ENCODE measurements around the gene DIAPH1. TPM values are rescaled to one million over a fixed set of nuclear protein-coding genes. Genes with fewer than 3 reads are reported as not detected.
A peak's percentile ranks its signal among the peaks of the same experiment; 100 is the strongest.
"Not testable (repeated sequence)": the region's sequence is repeated elsewhere in the genome, so short reads cannot be mapped to it uniquely, and the experiment has no call there.

The DIAPH1 gene
- polyA plus RNA-seq, 1 donor, result 22.7 TPM

DNA sequence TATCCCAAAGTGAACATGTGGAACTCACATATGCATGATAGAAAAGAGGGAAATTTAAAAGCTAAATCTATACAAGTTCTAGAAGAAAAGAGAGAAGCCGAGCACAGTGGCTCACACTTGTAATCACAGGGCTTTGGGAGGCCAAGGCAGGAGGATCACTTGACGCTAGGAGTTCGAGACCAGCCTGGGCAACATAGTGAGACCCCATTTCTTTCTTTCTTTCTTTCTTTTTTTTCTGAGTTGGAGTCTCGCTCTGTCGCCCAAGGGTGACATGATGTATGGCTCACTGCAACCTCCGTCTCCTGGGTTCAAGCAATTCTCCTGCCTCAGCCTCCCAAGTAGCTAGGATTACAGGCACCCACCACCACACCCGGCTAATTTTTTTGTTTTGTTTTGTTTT lies 8.9 kb downstream of the DIAPH1 start:
- not testable (repeated sequence) for DNase-seq

DNA sequence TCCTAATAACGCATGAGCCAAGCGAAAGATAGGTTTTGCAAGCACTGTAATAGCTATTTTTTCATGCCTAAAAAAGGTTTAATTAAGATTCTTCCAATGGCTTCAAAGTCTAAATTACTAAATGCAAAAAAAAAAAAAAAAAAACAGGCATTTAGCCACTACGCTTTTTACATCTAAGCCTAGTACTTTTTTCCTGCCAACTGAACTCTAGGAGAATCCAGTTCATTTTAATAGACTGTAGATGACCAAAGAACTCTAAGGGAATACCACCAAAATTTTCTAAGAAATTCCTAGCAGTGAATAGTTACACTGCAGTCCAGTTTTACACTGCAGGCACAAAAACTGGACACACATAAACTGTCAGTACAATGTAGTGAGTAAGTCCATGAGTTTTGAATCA lies 9.8 kb downstream of the DIAPH1 start:
- DNase-seq, result no peak

DNA sequence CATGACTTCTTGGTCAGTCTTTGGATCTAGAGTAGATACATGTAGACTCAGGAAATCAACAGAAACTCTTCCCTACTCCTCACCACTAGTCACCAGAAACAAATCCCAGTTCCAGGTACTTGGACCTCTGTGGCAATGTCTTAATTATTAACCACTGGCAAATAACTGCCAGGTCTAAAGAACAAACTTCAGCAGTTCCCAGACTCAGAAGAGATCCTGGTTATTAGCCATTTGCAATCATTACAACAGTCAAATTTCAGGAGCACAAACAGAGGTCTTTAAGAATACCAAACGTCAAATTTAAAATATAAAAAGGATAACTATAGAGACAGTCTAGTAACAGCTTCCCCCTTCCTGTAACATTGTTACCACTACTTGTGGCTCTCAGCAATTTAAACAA lies 10.2 kb downstream of the DIAPH1 start:
- no peak for DNase-seq

DNA sequence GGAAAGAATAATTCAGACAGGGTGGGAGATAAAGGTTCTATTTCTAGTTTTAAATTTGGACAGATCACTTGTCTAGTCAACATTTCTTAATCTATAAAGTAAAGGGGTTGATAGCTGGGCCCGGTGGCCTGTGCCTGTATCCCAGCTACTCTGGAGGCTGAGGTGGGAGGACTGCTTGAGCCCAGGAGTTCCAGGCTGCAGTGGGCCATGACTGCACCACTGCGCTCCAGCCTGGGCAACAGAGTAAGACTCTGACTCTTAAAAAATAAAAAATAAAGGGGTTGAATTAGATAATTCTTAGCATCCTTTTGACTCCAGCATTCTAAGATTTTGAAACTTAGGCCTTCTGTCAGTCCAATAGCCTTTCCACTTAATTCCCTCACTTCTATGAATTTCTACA lies 10.8 kb downstream of the DIAPH1 start:
- no peak for DNase-seq

DNA sequence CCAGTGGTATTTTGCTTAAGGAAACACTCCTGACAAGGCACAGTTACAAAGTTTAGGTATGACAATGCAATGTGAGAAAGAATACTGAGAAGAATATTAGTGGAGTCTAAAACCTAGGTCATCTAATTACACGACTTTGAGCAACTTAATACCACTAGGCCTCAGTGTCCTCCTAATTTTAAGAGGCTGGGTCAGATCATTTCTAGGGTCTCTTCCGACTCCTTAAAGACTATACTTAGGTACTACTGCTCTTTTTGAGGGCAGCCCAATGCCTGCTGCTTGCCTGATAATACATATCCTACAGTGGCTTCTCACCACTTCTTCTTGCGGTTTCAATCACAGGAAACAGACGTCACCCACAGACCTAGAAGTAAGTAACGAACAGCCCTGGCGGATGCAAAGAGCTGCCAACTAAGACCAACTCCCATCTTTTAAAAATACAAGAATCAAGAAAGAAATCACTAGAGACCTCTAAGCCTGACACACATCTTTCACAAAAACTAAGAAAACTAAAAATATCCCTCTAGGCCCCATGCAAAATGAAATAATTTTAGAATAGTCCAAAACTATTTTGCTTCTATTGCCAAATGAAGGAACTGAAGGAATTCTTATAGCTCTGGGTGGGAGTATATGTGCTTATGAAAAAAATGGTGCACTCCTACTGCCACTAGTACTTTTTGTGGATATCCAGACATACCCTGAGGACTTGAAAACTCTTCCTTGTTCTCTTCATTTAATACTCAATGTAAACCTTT lies 13.1 kb downstream of the DIAPH1 start:
- no peak for DNase-seq

DNA sequence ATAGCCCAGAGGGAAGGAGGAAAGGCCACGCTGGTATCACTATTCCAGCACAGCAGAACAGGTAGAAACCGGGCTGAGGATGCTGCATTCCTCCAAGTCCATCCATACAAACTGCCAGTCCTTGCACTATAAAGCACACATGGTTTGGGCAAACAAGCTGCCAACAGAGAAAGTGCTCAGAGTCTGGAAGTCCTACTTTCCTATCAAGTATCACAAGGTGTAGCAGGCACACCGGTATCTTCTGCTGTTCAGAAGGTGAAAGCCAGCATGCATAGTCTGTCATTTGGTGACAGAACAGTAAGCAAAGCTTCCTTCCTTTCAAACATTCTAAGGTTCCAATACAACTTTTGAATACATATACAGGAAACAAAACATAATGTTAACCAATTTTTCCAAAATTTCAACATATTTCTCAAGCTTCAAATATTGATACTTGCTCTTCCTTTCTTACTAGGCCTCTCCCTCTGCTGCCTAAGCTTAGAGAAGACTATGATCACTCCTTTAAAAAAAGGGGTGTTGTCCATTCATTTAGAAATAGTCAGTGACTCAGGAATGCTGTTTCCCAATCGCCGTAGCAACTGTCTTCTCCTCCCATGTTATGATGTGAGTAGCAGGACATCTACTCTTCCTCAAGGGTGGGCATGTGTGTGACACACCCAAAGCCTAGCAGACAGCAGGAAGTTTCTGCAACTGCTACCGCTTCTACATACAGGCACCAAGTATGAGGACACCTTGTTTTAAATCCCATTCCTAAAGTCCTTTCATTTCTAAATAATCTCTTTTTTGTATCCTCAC lies 14.7 kb downstream of the DIAPH1 start:
- peak; percentile 42 for DNase-seq

DNA sequence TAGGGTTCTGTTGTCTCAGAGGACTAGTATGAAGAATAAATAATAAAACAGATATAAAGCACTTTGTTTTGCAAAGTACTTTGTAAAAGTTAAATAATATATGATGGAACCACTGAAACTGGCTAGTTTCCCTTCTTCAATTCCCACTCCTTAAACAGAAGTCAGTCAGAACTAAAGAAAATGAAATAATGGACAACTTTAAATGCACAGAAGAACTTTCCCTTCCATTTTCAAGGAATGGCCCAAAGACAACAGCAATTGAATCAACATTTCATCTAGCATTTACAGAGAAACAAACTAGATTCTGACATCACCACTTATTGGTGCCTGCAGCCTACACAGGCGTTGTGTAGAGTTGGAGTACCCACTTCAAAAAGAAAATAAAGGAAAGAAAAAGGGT lies 16.2 kb downstream of the DIAPH1 start:
- no peak for DNase-seq

DNA sequence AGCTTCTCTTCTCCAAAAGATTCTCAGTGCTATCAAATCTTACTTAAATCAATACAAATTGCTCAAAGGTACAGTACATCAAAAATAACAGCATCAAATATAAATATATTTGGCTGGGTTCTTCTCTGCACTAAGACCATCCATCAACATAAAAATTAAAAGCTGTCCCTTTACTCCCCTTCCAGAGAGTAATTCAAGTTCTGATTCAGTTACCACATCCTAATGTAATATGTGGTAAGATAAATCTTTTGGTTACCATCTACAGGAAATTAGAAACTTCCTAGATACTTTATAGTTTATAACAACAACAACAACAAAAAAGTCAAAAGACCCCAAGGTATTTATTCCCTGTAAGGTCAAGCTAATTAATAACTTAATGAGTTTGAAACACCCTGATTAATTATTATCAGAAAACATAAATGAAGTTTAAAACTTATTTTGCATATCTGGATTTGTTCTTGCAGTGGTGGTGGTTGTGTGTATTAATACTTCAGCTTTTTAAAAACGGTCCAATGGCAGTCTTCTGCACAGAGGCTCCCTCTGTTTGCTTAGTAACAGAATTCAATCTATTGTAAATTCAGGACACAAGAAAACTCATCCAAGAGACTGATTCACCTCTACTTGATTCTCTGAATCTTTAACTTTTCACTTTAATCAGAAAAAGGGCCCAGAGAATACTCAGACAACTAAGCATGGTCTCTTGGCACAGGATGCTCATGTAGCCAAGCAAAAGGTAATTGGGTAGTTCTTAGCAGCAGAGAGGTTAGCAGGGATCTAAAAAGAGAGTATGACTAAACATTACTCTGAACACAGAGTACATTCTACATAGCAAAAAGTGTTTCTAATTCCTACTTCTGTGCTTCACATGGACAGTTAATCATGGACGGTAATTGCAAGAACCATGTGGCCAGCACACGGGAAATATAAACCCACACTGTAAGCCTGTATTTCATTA lies 20.1 kb downstream of the DIAPH1 start:
- no peak for DNase-seq

DNA sequence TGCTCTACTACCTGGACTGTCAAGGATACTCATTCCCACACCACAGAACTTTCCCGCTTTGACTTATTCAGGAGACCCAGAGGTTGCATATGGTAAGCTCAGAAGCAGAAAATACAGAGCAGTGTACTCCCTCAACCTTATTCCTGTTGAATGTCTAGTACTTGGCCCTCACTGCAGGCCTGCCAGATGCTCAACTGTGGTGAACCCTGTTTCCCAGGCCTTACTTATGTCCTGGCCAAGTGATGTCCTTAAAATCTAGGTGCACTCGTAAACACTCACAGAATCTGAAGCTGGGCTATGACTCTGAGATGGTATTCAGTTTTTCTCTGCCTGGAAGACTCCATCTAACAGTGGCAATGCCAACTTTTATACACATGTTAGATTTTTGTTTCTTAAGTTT lies 21.0 kb downstream of the DIAPH1 start:
- no peak for DNase-seq

DNA sequence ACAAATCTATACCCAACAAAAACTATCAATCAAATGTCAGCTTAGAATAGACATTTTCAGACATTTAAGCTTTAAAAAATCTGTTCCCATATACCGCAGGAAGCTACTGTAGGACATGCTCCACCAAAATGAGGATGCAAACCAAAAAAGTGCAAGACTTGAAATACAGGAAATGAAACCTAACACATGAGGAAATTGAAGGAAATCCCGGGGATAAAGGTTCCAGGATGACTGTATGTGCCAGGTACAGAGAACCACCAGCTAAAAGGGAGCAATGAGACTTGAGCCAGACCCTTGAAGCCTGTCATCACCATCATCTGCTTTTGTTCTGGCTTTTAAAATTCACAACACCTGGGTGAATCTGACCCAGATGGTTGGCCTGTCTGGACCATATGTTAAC lies 21.4 kb downstream of the DIAPH1 start:
- no peak for DNase-seq

DNA sequence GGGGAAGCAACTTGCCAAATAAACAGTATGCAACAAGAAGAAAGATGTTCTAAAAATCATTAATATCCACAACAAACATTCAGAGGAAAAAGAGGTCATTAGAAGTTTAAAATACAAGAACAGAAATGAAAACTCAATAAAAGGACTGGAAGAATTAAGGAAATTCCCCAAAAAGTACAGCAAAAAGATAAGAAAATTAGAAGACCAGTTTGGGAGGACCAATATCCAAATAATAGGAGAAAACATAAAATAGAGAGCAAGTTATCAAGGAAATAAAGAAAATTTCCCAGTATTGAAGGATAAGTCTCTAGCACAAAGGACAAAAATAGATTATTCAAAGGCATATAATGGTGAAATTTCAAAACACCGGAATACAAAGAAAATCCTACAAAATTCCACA lies 21.9 kb downstream of the DIAPH1 start:
- no peak for DNase-seq

DNA sequence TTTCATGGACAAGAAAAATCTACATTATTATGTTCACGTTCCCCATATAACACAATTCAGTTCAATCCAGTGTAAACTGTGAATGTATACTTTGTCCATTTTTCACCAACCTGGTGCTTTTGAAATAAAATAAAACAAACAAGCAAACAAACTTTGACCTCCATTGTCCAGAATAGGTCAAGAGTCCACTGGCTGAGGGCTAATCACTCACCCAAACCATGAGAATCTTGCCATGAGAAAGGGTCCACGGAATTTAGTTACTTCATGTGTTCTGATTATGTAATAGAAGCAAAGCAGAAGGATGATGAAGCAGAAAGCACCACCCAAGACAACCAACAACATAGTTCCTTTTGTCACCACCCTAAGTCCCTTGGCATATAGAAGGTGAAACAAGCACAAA lies 28.7 kb downstream of the DIAPH1 start:
- DNase-seq, result no peak

DNA sequence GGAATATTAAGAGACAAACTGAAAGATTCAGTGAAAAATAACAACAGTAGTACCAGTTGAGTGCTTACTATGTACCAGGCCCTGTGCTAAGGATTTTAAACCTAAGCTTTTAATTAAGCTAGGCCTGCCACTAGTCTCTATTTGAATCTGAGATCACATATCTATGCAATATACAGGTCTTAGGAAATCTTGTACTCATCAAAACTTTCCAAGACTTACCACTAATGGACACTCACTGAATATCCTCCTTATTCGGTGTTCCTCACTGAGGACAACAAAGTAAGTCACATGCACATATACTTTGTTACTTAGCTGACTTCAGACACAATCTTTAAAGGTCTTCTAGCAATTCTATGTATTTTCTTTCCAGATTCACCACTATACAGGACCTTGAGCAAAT lies 32.6 kb downstream of the DIAPH1 start:
- DNase-seq, result no peak

DNA sequence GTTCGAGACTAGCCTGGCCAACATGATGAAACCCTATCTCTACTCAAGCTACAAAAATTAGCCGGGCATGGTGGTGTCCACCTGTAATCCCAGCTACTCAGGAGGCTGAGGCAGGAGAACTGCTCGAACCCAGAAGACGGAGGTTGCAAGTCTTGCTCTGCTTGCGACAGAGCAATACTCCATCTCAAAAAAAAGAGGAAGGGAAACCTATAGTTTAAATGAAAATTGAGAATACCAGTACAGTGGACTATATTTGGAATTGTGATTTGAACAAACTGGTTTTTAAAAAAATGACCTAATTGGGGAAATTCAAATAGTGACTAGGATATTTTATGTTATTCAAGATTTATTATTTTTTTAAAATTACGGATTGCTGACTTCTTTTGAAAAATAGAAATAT lies 33.2 kb downstream of the DIAPH1 start:
- no peak for DNase-seq

DNA sequence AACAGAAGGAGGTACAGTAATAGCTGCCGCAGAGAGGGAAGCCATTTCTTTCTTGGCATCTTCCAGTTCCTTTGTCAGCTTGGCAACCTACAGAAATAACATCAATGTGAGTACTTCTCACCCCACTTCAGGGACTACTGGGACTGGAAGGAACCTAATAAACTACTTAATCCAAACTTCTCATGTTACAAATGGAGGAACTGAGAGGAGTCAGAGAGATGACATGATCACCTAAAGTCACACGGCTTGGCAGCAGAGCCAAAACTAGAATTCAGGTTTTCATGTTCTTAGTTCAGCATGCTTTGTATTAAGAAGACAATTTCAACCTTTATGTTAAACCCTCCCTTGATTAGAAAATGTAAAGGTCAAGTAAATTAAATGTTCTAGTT lies 44.7 kb downstream of the DIAPH1 start:
- no peak for DNase-seq

DNA sequence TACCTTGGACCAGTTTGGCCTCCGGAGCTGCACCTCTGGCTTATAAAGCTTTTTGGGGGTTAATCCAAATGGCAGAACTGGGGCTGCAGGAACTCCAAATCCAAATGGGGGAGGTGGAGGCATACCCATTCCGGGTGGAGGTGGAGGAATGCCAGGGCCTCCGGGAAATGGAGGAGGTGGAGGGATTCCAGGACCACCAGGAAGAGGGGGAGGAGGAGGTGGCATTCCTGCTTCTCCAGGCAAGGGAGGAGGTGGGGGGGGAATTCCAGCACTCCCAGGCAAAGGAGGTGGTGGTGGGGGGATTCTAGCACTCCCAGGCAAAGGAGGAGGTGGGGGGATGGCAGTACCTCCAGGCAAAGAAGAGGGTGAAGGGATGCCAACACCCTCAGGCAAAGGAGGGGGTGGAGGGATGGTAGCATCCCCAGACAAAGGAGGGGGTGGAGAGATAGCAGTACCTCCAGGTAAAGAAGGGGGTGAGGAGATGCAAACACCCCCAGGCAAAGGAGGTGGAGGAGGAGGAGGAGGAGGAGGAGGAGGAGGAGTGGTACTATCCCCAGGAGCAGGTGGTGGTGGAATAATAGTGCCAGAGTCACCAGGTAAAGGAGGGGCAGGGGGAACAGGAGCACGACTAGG lies 45.2 kb downstream of the DIAPH1 start:
- no peak for DNase-seq

DNA sequence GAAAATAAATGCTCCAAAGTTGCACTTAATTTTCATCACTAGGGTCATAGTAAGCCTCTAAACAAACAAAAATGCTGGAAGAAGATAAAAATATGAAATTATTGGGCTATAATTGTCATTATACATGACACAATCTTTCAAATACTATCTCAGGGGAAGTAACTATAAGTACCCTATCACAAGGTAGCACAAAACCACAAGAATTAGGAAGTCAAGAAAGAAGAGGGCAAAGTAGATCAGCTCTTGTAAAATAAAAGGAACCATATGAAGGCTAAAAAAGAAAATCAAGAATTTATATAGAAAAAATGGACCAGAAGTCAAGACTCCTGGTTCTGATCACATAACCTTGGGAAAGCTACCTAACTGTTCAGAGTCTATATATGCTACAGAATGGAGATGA lies 48.1 kb downstream of the DIAPH1 start:
- DNase-seq, result no peak

DNA sequence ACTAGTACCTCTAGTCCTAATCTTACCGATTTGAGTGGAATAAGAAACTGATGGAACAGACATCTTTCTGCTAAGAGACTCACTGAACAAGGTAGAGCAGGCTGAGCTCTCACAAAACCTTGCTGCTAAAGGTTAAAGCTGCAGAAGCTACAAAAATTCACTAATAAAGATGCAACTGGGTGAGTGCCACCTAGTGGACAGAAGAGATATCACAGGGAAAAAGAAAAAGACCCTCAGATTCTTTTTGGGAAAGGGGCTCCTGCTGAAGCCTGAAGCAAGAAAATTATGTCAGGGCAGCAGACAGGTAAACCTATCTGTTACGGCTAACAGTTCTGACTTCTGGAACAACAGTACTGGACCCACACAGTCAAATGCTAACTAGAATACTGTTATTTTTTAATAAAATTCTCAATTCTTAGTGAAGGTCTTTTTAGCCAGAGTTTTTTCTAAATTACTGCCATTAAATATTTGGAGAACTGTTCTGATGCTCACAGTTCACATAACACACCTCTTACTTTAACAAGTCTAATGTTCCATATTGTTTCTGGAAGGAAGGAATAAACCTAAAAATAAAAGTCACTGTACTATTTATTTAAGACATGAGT lies 51.2 kb downstream of the DIAPH1 start:
- DNase-seq, result no peak

DNA sequence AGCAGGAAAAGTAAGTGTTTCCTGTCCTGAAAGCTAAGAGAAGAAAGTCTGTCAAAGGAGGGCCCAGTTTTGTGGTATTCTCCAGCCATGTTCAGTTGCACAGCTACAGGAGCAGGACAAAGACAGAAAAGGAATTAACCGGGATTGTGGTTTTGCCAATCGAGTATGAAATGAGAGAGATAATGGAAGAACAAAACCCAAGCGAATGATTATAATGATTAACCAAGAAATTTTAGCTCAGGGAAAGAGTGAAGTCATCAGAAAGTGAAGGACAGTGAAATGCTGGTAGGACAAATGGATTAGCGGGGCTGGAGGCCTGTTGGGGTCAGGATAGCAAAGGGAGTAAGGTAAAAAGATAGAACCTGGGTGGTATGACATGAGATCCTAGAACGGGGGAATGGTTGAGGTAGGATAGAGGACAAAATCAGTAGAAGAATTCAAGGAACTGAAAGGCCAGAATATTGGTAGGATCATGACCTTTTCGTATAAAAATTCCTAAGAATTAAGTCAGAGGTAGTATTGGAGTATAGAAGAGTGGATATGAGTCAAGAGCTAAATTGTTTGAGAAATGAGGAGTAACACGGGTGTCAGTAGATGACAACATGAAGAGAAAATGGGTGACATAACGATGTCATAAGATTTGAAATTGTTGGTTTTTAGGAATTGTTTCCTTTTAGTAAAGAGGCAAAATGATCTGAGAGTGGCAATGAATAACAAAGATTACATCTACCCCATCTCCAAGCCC lies 52.8 kb downstream of the DIAPH1 start:
- DNase-seq, result no peak

DNA sequence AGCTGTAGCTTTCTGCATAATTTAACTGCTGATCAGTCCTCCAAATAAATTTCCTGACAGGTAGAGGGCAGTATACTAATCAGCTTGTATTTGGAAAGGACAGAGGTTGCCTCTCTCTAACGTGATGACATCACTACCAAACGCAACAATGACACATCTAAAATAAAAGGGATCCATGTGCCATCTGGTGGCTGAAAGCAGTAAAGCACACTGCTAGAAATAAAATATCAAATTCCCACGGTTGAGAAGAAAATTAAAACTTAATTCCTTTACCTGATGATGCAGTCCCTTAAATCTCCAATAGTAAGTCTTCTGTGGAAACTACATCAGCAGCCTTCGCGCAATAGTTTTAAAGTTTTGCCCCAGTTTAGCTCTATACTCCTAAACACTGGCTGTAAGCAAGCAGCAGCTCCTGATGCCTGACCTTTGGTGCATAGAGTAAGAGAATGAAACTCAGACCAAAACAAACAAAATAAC lies 54.5 kb downstream of the DIAPH1 start:
- DNase-seq, result peak; percentile 89

Data from hindlimb muscle (tissue), 1 donor.